Kidney epithelial cell (primary cell): ENCODE data around the gene ITGA4. TPM values are rescaled to one million over a fixed set of nuclear protein-coding genes. Genes with fewer than 3 reads are reported as not detected.

ENCODE experiments used
- DNase-seq: peaks from one replicate; pipeline ENCODE4 v3.0.0-alpha.2; 2010; ENCODE audit warnings: low read depth
- H3K27me3 ChIP-seq: 2 replicates; pipeline ENCODE4 v1.6.0; 2011; ENCODE audit warnings: low read length; ENCODE audit not compliant: control insufficient read depth, insufficient read depth
- H3K36me3 ChIP-seq: 2 replicates; pipeline ENCODE4 v1.5.1; 2011; ENCODE audit warnings: low read length; ENCODE audit not compliant: control insufficient read depth, insufficient read depth
- H3K4me3 ChIP-seq: 2 replicates; pipeline ENCODE4 v1.5.1; 2011; ENCODE audit warnings: low read depth, mild to moderate bottlenecking, control low read depth, low read length
- CTCF ChIP-seq: IDR thresholded peaks from 2 replicates; pipeline ENCODE4 v1.5.1; 2011; ENCODE audit warnings: mild to moderate bottlenecking, moderate library complexity, low read length, control low read depth, inconsistent platforms; ENCODE audit not compliant: insufficient read depth, poor library complexity, severe bottlenecking
- total RNA-seq: library from RNA; depleted of rRNA; stranded (reverse); fragments of >200 nt; gene quantifications from 2 replicates; pipeline ENCODE4 v1.2.3, GENCODE V29; 2015

The ITGA4 gene
- total RNA-seq, 1 donor from 2014 or later: 11.0 TPM

- no peak overlapping the region for H3K4me3 ChIP-seq
- DNase-seq: no peak
These were observed 15.8 kb downstream of the ITGA4 start for GRCh38 chr2:181472990-181473389.

DNA sequence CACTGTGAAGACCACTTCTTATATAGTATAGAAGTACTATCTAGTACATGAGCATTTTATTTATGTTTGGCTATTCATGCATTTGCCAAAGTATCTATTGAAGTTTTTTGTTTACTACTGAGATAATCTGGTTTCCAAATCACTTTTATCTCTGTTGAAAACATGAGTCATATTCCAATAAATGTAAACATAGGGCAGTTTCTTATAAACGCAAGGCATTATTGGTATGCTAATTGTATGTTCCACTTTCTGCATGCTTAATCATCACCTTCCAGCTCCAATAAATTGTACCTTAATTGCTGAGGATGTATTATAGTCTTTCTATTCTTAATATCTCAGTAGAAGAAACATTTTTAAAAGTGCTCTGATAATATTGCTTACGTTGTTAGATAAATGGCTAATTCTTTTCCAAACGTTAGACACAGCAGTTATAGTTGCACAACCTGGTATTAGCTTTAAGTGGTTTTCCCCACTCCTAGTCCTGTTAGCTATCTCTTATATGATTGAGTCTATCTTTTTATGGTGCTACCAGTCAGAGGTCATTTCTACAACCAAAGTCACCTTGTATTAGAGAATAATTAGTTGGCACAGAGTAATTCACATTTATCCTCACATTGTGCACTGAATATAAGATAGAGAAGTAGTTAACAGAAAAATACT is 17.2 kb downstream of the ITGA4 start:
- no peak for TF ChIP-seq CTCF
- DNase-seq: no peak
- H3K36me3 ChIP-seq: no peaks in the 10 kb centered on the region
- H3K4me3 ChIP-seq: no peak overlapping the region
- no peaks in the 10 kb centered on the region for H3K27me3 ChIP-seq

More at GRCh38 chr2:181472990-181473389, 15.8 kb downstream of the ITGA4 start:
- Histone ChIP-seq H3K27me3 (no peaks in the 10 kb centered on the region), H3K36me3 (no peaks in the 10 kb centered on the region)
- TF ChIP-seq CTCF: no peak

DNA sequence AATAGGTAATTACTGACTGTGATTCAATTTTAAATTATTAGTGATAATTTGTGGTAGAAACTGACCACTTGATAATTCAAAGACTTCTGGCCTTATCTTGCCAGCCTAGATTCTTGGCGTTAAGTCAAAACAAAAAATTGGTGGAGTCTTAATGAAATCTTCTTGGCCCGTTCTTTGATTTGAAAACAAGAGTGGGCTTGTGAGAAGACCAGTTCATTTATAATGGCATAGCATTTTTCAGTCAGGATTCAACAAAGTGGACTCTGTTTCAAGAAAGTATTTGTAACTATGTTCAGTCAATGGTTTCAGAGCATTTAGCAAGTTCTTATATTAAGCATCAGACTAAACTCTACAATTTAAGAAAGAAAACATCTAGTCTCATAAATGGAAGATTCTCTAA is 26.0 kb downstream of the ITGA4 start:
- Histone ChIP-seq H3K36me3 (no peaks in the 10 kb centered on the region), H3K4me3 (no peak overlapping the region), H3K27me3 (no peaks in the 10 kb centered on the region)
- no peak for TF ChIP-seq CTCF
- DNase-seq: no peak

DNA sequence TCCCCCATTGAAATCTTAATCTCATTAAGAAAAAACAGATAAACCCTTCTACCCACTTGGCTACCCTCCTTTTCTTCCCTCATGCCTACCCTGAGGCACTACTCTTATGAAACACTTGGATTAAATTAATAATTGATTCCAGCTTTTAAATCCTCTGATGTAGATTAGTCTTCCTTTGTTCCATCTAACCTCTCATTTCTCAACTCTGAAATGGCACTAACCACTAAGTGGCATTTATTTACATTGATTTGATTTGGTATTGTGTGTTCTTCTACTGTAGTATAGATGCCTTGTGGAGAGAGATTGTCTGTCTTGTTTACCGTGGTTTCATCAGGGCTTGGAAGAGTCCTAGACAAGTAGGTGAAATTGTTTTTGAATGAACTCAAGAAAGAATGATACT is 26.7 kb downstream of the ITGA4 start:
- H3K4me3 ChIP-seq: no peak overlapping the region
- no peaks in the 10 kb centered on the region for H3K27me3 ChIP-seq
- no peak for DNase-seq
- H3K36me3 ChIP-seq: no peaks in the 10 kb centered on the region
- TF ChIP-seq CTCF: no peak

- TF ChIP-seq CTCF: no peak
These were observed 27.9 kb downstream of the ITGA4 start for GRCh38 chr2:181484851-181485637.

GRCh38 chr2:181485638-181485946 is 28.4 kb downstream of the ITGA4 start:
- Histone ChIP-seq H3K36me3 (no peaks in the 10 kb centered on the region), H3K4me3 (no peak overlapping the region), H3K27me3 (no peaks in the 10 kb centered on the region)
- TF ChIP-seq CTCF: no peak
- DNase-seq: no peak

More at GRCh38 chr2:181484851-181485637, 27.9 kb downstream of the ITGA4 start:
- no peaks in the 10 kb centered on the region for H3K27me3 ChIP-seq
- H3K36me3 ChIP-seq: no peaks in the 10 kb centered on the region
- H3K4me3 ChIP-seq: no peak overlapping the region
- DNase-seq: no peak
